IPS-18a (cell line): ENCODE results near the gene NDUFS2.

Experiments used
- H3K27ac ChIP-seq: one replicate; pipeline ENCODE4 v1.5.1; 2013; ENCODE audit warnings: low read length
- H3K27me3 ChIP-seq: one replicate; pipeline ENCODE4 v1.6.1; 2013; ENCODE audit warnings: mild to moderate bottlenecking, low read length; ENCODE audit not compliant: control insufficient read depth, insufficient read depth
- H3K36me3 ChIP-seq: one replicate; pipeline ENCODE4 v1.6.1; 2013; ENCODE audit warnings: low read depth, low read length; ENCODE audit not compliant: control insufficient read depth
- H3K4me1 ChIP-seq: one replicate; pipeline ENCODE4 v1.6.1; 2013; ENCODE audit warnings: low read depth, low read length; ENCODE audit not compliant: control insufficient read depth
- H3K4me3 ChIP-seq: one replicate; pipeline ENCODE4 v1.5.1; 2013; ENCODE audit warnings: low read length
- H3K9ac ChIP-seq: one replicate; pipeline ENCODE4 v1.6.1; 2013; ENCODE audit warnings: mild to moderate bottlenecking, low read length, moderate library complexity
- H3K9me3 ChIP-seq: one replicate; pipeline ENCODE4 v1.6.1; 2013; ENCODE audit warnings: low read depth, low read length; ENCODE audit not compliant: control insufficient read depth

The NDUFS2 gene

GRCh38 chr1:161187311-161187710, 14.9 kb upstream of the NDUFS2 start:
- Histone ChIP-seq H3K4me3 (no peak overlapping the region), H3K4me1 (no peaks in the 10 kb centered on the region), H3K9me3 (no peaks in the 10 kb centered on the region), H3K27ac (no peak overlapping the region), H3K36me3 (peaks cover 8% of the 10 kb centered on the region), H3K27me3 (no peaks in the 10 kb centered on the region), H3K9ac (no peak overlapping the region)

- peaks cover 8% of the 10 kb centered on the region for H3K36me3 ChIP-seq
- no peaks in the 10 kb centered on the region for H3K9me3 ChIP-seq
- H3K27me3 ChIP-seq = no peaks in the 10 kb centered on the region
- no peaks in the 10 kb centered on the region for H3K4me1 ChIP-seq
- H3K9ac ChIP-seq = no peak overlapping the region
- no peak overlapping the region for H3K27ac ChIP-seq
- H3K4me3 ChIP-seq = no peak overlapping the region
Observed at GRCh38 chr1:161188381-161188780, 13.8 kb upstream of the NDUFS2 start.

GRCh38 chr1:161189036-161189435, 13.1 kb upstream of the NDUFS2 start:
- Histone ChIP-seq H3K4me3 (no peak overlapping the region), H3K9ac (no peak overlapping the region), H3K9me3 (no peaks in the 10 kb centered on the region), H3K4me1 (no peaks in the 10 kb centered on the region), H3K27ac (no peak overlapping the region), H3K27me3 (no peaks in the 10 kb centered on the region), H3K36me3 (peaks cover 8% of the 10 kb centered on the region)

GRCh38 chr1:161190962-161191521, 11.1 kb upstream of the NDUFS2 start:
- Histone ChIP-seq H3K4me1 (no peaks in the 10 kb centered on the region), H3K36me3 (peaks cover 13% of the 10 kb centered on the region), H3K9ac (no peak overlapping the region), H3K27me3 (no peaks in the 10 kb centered on the region), H3K9me3 (no peaks in the 10 kb centered on the region), H3K4me3 (no peak overlapping the region), H3K27ac (no peak overlapping the region)

GRCh38 chr1:161191971-161192370, 10.2 kb upstream of the NDUFS2 start:
- Histone ChIP-seq H3K27ac (no peak overlapping the region), H3K9me3 (no peaks in the 10 kb centered on the region), H3K4me1 (peaks cover 5% of the 10 kb centered on the region), H3K36me3 (peaks cover 13% of the 10 kb centered on the region), H3K4me3 (no peak overlapping the region), H3K27me3 (no peaks in the 10 kb centered on the region), H3K9ac (no peak overlapping the region)

- H3K9me3 ChIP-seq = no peaks in the 10 kb centered on the region
- no peak overlapping the region for H3K9ac ChIP-seq
- H3K4me3 ChIP-seq = no peak overlapping the region
- H3K36me3 ChIP-seq = peaks cover 13% of the 10 kb centered on the region
- peaks cover 10% of the 10 kb centered on the region for H3K4me1 ChIP-seq
- no peaks in the 10 kb centered on the region for H3K27me3 ChIP-seq
- no peak overlapping the region for H3K27ac ChIP-seq
Observed at GRCh38 chr1:161192476-161193465, 9.4 kb upstream of the NDUFS2 start.

GRCh38 chr1:161193561-161194235, 8.5 kb upstream of the NDUFS2 start:
- Histone ChIP-seq H3K4me3 (no peak overlapping the region), H3K36me3 (peaks cover 13% of the 10 kb centered on the region), H3K27ac (no peak overlapping the region), H3K4me1 (peaks cover 19% of the 10 kb centered on the region), H3K27me3 (no peaks in the 10 kb centered on the region), H3K9me3 (no peaks in the 10 kb centered on the region), H3K9ac (no peak overlapping the region)

GRCh38 chr1:161195171-161195570, 7.0 kb upstream of the NDUFS2 start:
- Histone ChIP-seq H3K27ac (no peak overlapping the region), H3K4me1 (peaks cover 33% of the 10 kb centered on the region), H3K9me3 (no peaks in the 10 kb centered on the region), H3K4me3 (no peak overlapping the region), H3K27me3 (no peaks in the 10 kb centered on the region), H3K9ac (no peak overlapping the region), H3K36me3 (peaks cover 13% of the 10 kb centered on the region)

GRCh38 chr1:161196111-161196510, 6.1 kb upstream of the NDUFS2 start:
- Histone ChIP-seq H3K27ac (no peak overlapping the region), H3K4me1 (peaks cover 42% of the 10 kb centered on the region), H3K36me3 (peaks cover 13% of the 10 kb centered on the region), H3K9ac (no peak overlapping the region), H3K9me3 (no peaks in the 10 kb centered on the region), H3K4me3 (no peak overlapping the region), H3K27me3 (no peaks in the 10 kb centered on the region)

- Histone ChIP-seq H3K27ac (no peak overlapping the region), H3K4me1 (peaks cover 49% of the 10 kb centered on the region), H3K36me3 (peaks cover 6% of the 10 kb centered on the region), H3K9ac (no peak overlapping the region), H3K27me3 (no peaks in the 10 kb centered on the region), H3K9me3 (no peaks in the 10 kb centered on the region), H3K4me3 (peak overlapping the region; percentile 15)
Observed at GRCh38 chr1:161196521-161197451, 5.4 kb upstream of the NDUFS2 start.
